HG03469 (cell line): ENCODE results near the gene BBS2.
A peak's percentile ranks its signal among the peaks of the same experiment; 100 is the strongest.

ENCODE experiments used
- ATAC-seq: cut with Tn5 transposase; IDR thresholded peaks from one replicate; pipeline ENCODE4 v1.9.1; 2021; ENCODE audit warnings: mild to moderate bottlenecking, moderate library complexity, moderate number of reproducible peaks; ENCODE audit not compliant: unreplicated experiment

Gene BBS2

GRCh38 chr16:56519459-56520250, at the start of gene BBS2:
Gene BBS2, minus strand, starts transcription at chr16:56520024. Its CDS starts 162 bp downstream, at chr16:56519862.
- peak; percentile 59 for ATAC-seq

GRCh38 chr16:56564793-56565477, 45.1 kb upstream of the BBS2 start, which contains the start of gene MT4:
Gene MT4, plus strand, starts transcription at chr16:56565073. Its CDS starts 56 bp downstream, at chr16:56565129.
- ATAC-seq = no peak

- no peak for ATAC-seq
These were observed 41.3 kb upstream of the BBS2 start for GRCh38 chr16:56561126-56561525.

GRCh38 chr16:56560447-56560846, 40.6 kb upstream of the BBS2 start:
- ATAC-seq = no peak

- ATAC-seq = no peak
These were observed 39.3 kb upstream of the BBS2 start for GRCh38 chr16:56559109-56559508.

- ATAC-seq = no peak
These were observed 38.4 kb upstream of the BBS2 start for GRCh38 chr16:56558024-56558747.

GRCh38 chr16:56554441-56554840, 34.6 kb upstream of the BBS2 start:
- no peak for ATAC-seq

- ATAC-seq = no peak
These were observed 32.2 kb upstream of the BBS2 start for GRCh38 chr16:56551796-56552738.

- no peak for ATAC-seq
These were observed 30.0 kb upstream of the BBS2 start for GRCh38 chr16:56549744-56550385.

GRCh38 chr16:56549161-56549560, 29.3 kb upstream of the BBS2 start:
- ATAC-seq = no peak

GRCh38 chr16:56547949-56548567, 28.2 kb upstream of the BBS2 start:
- ATAC-seq = no peak

- ATAC-seq = no peak
These were observed 27.5 kb upstream of the BBS2 start for GRCh38 chr16:56547120-56547948.

- ATAC-seq = no peak
These were observed 22.2 kb upstream of the BBS2 start for GRCh38 chr16:56542039-56542438.

- ATAC-seq = no peak
These were observed 19.8 kb upstream of the BBS2 start for GRCh38 chr16:56539656-56540055.

GRCh38 chr16:56538331-56538730, 18.5 kb upstream of the BBS2 start:
- no peak for ATAC-seq

- no peak for ATAC-seq
These were observed 15.1 kb upstream of the BBS2 start for GRCh38 chr16:56534847-56535383.

GRCh38 chr16:56532714-56533113, 12.9 kb upstream of the BBS2 start:
- no peak for ATAC-seq

- no peak for ATAC-seq
These were observed 11.0 kb upstream of the BBS2 start for GRCh38 chr16:56530872-56531271.
